Measurements from ENCODE around the gene CNPY4.

CNPY4 gene, protein sequence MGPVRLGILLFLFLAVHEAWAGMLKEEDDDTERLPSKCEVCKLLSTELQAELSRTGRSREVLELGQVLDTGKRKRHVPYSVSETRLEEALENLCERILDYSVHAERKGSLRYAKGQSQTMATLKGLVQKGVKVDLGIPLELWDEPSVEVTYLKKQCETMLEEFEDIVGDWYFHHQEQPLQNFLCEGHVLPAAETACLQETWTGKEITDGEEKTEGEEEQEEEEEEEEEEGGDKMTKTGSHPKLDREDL

DNA sequence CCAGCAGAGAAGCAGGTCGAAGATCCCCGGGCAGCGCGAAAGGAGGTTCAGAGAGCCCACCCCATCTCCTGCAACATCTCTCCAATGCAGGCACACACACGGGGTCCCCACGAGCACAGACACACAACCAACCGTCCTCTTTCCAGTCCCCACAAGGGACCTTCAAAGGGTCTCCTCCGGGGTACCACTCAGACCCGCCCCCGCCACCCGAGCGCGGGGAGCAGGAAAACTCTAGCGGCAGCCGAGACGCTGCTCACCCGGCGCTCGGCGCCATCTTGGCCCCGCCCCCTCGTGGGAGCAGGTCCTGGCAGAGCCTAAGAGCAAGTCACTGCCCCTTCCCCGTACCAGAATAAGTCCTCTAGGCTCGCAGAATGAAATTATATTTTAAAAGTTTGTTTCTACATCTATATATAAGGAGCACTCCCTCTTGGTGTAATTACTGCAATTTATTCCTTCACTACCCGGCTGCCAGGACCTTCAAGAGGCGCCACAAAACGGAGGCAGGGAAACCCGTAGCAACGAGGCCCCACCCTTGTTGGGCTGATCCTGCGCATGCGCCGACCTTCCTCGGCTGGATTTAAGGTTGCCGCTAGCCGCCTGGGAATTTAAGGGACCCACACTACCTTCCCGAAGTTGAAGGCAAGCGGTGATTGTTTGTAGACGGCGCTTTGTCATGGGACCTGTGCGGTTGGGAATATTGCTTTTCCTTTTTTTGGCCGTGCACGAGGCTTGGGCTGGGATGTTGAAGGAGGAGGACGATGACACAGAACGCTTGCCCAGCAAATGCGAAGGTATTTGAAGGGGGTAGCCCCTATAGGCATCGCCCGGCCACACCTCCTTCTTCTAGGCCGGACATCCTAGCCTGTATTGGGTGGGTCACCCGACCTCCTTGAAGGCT lies at the start of gene CNPY4, which contains the start of gene TAF6:
CNPY4 (plus strand) TSS at position 563 of the 898 bp plus-strand sequence; CDS start at position 674, 111 bp downstream.
TAF6 (minus strand) TSS at position 287 of the 898 bp plus-strand sequence. CDS start 5,149 bp downstream, outside the sequence.
- peak; percentile 80 for DNase-seq (ENCODE audit: low read depth)

DNA sequence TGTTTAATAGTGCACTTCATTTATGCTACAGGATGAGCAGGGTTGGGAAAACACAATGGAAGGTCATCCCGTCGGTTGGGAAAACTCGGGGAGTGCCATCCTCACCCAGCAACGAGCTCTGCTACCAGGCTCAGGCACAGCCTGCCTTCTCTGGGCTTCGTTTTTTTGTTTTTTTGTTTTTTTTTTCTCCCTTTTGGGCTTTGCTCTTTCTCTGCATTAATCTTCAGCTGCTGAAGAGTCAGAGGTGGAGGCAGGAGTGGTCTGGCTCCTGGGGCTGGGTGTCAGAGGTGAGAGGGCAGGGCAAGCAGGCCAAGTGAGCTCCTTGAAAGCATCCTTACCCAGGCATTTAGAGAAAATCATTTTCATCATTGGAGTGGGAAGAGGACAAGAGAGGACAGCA lies 49.4 kb upstream of the CNPY4 start:
- no peak for DNase-seq (ENCODE audit: low read depth)

DNA sequence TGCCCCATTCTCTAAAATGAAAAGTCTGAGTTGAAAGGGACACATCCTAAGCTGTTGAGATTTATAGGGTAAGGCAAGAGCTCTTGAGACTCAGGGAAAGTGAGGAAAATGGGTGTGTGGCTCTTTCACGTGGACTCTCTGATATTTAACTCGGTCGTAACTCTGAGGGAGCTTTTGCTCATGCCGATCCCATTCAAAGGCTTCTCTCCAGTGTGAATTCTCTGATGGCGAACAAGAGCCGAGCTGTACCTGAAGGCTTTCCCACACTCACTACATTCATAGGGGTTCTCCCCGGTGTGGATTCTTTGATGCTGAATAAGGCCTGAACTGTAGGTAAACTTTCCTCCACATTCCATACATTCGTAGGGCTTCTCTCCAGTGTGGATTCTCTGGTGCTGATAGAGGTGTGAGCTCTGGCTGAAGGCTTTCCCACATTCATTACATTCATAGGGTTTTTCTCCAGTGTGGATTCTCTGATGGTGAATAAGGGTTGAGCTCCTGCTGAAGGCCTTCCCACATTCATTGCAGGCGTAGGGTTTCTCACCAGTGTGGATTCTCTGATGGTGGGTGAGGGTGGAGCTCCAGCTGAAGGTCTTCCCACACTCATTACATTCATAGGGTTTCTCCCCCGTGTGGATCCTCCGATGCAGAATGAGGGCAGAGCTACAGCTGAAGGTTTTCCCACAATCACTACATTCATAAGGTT lies 48.3 kb upstream of the CNPY4 start:
- no peak for DNase-seq (ENCODE audit: low read depth)

DNA sequence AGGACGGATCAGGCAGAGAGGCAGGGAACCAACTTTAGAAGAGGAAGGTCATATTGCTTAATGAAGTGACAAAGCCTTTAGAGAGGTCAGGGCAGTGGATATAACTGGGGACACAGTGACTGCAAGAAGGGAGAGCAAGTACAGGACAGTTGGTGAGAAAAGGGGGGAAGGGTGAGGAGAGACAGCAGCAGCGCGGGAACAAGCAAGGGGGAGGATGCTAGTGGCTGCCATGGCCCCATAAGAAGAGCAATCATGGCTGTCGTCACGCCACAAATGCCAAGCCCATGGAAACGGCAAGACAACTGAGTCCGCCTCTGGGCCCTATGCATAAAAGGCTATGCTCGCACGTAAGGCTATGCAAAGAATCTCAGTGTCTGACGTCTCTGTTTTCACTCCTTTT lies 47.0 kb upstream of the CNPY4 start:
- no peak for DNase-seq (ENCODE audit: low read depth)

DNA sequence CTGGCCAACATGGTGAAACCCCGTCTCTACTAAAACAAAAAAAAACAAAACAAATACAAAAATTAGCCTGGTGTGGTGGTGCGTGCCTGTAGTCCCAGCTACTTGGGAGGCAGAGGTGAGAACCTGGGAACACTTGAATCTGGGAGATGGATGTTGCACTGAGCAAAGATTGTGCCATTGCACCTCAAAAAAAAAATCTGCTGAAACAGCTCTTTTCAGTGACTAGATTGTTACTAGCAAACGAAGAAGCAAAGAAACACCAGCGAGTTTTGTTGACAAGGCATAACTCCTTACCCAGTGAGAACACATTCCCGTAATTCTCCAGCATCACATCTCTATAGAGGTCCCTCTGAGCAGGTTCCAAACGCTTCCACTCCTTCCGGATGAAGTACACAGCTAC lies 44.6 kb upstream of the CNPY4 start:
- DNase-seq (ENCODE audit: low read depth) = no peak

DNA sequence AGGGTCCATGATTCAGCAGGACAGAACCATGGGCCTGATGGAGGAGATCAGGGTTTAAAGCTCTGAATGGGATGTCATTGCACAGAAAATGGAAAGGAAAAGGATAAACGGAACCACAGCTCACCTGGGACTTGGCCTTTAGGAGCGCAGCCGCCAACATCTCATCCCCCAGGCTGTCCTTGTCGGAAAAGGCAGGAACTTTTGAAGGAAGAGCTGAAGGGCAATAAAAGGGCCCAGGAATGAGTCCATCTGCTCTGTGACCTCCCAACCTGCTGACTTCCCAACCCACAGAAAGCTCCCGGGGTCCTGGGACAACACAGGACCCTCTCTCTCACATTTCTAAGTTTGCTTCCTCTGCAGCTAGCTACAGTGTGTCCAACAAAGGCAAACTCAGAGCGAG lies 44.0 kb upstream of the CNPY4 start:
- DNase-seq (ENCODE audit: low read depth) = no peak

DNA sequence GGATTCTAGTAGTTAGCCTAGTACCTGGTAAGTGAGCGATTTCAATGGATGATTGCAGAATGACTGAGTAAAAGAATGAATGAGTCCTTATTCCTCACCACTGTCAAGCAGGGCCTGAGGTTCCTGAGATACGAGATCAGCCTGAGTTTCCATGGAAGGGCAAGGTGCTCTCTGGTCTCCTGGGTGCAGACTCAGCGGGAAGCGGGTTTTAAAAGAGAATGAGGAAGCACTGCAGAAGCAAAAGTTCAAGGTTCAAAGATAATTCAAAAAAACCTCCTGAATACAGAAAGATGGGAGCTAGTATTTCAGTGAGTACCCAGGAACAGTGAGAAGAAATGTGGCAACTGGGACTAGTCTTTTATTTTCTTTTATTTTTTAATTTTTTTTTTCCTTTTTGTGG lies 42.2 kb upstream of the CNPY4 start:
- no peak for DNase-seq (ENCODE audit: low read depth)

DNA sequence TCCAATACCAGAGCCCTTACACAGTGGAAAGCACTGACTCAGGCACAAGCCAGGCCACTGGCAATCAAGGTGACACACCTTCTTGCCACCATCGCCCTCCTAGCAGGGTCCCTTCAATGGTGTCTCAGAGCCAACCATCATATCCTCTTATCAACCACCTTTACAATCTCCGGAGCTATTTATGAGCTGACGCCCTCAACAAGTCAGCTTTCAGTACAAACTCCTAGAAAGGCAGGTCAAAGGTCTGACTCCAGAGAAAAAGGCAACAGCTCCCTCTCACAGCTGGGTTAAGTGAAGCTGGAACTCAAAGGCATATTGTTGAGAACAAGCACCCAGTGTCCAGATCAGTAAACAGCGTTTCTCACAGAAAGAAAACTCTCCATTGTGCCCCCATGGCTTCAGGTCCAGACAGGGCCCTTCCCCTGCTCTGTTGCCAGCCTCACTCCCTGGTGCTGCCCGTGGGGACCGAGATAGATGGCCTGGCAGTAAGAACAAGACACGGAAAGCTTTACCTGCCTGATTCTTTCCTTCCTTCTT lies 40.3 kb upstream of the CNPY4 start:
- DNase-seq (ENCODE audit: low read depth) = no peak

DNA sequence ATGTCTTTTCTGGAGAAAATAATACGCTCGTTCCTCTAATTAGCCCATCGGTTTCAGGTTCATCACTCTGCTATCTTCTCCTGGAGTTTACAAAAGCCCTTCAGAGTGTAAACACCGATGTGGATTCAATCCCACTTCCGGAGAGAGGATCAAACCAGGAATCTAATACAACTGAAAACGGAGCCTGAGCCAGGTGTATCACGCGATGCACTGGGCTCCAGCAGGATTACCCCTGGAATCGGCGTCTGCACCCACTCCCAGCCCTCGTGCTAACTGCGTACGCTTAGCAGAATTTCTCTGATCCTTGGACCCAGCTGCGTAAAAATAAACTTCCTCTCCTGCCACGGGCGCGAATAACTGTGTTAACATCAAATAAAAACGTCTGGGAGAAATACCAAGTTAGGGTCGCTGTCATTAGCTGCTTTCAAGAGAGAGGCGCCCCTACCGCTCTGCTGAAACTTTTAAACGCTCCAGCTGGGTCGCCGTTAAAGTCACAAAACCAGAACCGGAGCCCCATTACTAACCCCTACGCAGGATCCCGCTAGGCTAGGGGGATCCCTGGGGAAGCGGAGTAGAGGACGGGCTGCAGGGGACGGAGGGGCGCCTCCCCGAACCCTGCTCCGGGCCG lies 38.4 kb upstream of the CNPY4 start:
- no peak for DNase-seq (ENCODE audit: low read depth)

DNA sequence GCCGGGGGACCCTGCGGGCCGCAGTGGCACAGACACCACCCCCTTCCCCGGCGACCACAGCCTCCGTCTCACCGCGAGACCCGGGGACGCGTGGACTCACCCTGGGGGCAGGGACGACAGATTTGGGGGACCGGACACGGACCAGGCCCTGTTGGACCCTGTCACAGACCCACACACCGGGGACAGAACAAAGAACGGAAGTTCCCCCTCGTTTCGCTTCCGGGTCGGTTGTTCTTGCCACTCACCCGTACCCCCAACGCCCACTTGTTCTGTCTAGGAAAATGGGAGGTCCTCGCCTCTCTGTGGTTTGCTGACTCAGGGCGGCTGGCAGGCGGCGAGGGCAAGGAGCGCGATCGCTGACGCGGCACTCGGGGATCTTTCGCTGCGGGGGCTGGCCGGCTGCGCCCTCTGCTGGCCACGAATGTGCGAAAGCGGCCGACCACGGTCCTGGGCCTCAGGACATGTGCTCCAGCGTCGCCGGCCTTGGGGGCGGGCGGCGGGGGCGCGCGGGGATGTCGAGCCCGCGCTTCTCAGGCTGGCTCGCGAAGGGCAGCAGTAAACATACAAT lies 37.8 kb upstream of the CNPY4 start, which contains the start of gene ZNF3:
ZNF3 (minus strand) TSS at position 189 of the 568 bp plus-strand sequence. CDS start 4,366 bp downstream, outside the sequence.
- peak; percentile 98 for DNase-seq (ENCODE audit: low read depth)

DNA sequence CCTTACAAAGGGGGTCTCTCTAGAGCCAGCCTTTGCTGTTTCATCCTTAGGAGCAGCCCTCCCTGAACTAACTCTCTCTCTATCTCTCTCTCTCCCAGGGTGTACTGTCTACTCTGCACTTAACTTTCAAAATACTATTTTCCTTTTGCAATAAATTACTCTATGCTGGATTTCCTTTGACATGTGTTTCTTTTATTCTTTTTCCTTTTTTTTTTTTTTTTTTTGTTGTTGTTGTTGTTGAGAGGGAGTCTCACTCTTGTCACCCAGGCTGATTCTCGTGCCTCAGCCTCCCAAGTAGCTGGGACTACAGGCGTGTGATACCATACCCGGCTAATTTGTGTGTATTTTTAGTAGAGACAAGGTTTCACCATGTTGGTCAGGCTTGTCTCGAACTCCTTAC lies 36.5 kb upstream of the CNPY4 start:
- DNase-seq (ENCODE audit: low read depth) = no peak

DNA sequence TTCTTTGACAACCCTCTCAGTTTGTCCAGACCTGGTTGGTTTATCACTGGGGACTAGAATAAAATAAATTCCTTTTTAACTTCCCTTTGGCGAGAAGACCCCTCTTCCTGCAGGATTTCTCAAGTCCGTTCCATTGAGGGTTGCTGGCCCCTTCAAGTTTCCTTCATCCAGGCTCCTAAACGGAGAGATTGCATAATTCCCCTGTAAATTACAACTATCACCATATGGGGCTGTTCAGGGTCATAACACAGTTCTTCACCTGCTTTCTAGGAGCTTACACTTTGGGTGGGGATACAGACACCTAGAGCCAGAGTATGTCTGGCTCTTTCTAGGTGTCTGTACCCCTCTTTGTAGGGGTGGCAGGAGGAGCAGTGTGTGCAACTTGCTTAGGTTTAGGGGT lies 33.9 kb upstream of the CNPY4 start:
- no peak for DNase-seq (ENCODE audit: low read depth)

DNA sequence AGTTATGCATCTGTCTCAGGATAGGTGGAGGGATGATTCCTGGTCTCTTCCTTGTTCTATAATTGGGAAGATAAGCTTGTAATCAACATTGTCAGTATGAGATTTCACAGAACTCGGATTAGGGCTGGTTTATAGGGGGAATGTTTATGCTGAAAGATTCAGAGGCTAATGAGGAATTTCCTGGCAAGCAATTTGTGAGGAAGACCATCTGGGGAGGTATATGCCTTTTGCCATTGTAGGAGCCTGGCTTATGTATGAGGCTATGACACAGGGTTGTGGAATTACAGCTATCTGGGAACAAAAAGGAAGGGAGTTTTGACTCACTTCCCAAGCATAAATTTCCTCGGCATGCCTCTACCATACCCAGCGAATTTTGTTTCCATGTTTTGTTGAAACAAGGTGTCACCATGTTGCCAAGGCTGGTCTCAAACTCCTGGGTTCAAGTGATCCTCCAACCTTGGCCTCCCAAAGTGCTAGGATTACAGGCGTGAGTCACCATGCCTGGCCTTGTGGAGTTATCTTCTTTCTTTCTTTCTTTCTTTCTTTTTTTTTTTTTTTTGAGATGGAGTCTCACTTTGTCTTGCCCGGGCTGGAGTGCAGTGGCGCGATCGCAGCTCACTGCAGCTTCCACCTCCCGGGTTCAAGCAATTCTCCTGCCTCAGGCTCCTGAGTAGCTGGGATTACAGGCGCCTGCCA lies 32.2 kb upstream of the CNPY4 start:
- DNase-seq (ENCODE audit: low read depth) = peak; percentile 67

DNA sequence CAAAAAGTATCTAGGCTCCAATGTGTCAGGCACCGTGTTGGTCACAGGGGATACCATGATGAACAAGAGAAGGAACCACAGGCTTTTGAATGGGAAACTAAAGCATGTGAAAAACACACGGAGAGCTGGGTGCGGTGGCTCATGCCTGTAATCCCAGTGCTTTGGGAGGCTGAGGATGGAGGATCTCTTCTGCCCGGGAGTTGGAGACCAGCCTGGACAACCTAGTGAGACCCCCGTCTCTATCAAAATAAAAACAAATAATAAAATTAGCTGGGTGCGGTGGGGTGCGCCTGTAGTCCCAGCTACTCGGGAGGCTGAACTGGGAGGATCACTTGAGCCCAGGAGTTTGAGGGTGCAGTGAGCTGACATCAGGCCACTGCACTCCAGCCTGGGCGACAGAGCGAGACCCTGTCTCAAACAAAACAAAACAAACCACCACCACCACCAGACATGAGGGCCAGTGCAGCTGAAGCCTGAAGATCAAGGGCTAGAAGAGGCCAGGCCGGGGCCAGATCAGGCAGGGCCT lies 31.3 kb upstream of the CNPY4 start:
- no peak for DNase-seq (ENCODE audit: low read depth)

DNA sequence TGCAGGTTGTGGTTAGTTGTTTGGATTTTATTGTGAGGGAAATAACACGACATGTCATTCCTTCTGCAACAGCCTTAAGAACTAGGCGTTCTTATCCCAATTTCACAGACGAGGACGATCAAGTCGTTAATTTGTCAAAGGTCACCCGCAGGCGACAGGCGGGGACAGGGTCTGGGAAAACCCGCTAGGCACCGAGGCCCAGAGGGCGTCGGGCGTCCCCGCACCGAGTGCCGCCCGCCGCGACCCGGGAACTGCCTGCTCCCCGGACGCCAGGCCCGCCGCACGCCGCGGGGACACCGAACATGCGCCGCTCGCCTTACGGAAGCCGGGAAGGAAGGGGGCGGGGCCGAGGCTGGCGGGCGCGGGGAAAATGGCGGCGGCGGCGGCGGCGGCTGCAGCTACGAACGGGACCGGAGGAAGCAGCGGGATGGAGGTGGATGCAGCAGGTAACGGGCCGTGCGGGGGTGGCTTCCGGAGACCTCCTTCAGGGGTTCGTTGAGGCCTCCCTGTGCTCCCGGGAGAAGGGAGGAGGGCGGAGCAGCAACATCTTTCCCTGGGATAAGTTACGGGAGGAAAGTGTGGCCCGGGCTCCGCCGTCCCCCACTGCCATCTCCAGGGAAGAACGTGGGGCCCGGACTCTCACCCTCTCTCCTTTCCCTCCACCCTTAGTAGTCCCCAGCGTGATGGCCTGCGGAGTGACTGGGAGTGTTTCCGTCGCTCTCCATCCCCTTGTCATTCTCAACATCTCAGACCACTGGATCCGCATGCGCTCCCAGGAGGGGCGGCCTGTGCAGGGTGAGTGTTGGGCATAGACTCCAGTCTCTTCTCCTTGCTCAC lies 30.6 kb upstream of the CNPY4 start, which contains the start of gene COPS6:
COPS6 (plus strand) TSS at position 349 of the 837 bp plus-strand sequence; CDS start at position 371, 22 bp downstream.
- DNase-seq (ENCODE audit: low read depth) = peak; percentile 52

DNA sequence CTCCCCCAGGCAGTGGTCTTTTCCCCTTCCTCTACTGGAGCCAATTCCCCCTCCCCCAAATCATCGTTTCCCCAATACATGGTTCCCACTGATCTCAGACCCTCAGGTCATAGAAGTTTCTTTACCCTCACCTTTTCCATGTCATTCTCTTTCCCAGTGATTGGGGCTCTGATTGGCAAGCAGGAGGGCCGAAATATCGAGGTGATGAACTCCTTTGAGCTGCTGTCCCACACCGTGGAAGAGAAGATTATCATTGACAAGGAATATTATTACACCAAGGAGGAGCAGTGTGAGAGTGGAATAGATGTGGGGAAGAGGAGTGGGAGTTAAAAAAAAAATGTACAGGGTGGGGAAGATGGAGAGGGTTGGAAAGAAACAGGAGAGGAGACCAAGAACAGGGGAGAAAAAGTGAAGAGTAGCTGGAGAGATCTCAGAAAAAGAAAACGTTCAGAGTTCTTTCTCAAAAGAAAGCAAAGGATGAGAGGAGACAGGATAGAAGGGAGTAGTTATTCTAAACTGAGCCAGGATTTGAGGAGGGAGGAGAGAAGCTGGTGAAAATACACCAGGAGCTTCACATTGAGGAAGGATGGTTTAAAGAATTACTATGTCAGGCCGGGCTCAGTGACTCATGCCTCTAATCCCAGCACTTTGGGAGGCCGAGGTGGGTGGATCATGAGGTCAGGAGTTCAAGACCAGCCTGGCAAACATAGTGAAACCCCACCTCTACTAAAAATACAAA lies 29.8 kb upstream of the CNPY4 start:
- DNase-seq (ENCODE audit: low read depth) = no peak

DNA sequence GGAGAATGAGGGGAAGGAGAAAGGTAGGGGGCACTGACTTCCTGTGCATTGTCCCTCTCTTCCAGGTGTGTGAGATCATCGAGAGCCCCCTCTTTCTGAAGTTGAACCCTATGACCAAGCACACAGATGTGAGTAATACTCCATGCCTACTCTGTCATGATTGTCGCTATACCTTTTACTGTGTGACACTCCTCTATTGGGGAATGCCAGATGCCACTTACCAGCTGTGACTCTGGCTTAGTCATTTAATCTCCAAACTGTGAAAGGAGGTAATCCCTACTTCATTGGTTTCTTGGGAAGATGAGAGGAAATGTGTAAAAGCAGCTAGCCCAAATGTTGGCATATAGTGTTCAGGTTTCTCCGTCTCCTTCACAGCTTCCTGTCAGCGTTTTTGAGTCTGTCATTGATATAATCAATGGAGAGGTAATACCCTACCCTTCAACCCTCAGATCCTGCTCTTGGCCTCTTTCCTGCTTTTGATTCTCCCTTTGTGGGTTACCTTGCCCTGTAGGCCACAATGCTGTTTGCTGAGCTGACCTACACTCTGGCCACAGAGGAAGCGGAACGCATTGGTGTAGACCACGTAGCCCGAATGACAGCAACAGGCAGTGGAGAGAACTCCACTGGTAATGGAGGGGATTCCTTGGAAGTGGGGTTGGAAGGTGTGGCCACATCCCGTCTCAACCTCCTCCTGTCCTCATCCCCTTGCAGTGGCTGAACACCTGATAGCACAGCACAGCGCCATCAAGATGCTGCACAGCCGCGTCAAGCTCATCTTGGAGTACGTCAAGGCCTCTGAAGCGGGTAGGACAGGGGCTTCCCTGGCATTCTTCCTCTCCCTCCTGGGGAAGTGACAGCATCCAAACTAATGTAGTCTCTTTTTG lies 28.7 kb upstream of the CNPY4 start:
- DNase-seq (ENCODE audit: low read depth) = no peak
